Stimulated activated CD4-positive, alpha-beta T cell treated with anti-CD3 and anti-CD28 coated beads, Interleukin-2, amount 100 ng/mL, for 48 hours (primary cell): ENCODE measurements around the gene SFT2D2.
"Not testable (repeated sequence)": the region's sequence is repeated elsewhere in the genome, so short reads cannot be mapped to it uniquely, and the experiment has no call there.

ENCODE experiments used
- DNase-seq, 2 donors: peaks; one replicate each; pipeline ENCODE4 v3.0.0-alpha.2; 2020

The SFT2D2 gene

GRCh38 chr1:168225476-168226190, at the start of gene SFT2D2:
SFT2D2 (plus strand) TSS chr1:168226004; CDS start chr1:168226080, 76 bp downstream.
- peak; percentile 67 to 77 for DNase-seq

- no peak for DNase-seq
These were observed 47.6 kb upstream of the SFT2D2 start for GRCh38 chr1:168178227-168178637.

GRCh38 chr1:168178638-168179437, 47.0 kb upstream of the SFT2D2 start, which contains the start of gene TIPRL:
TIPRL (plus strand) TSS chr1:168178962; CDS start chr1:168179078, 116 bp downstream.
- peak; percentile 91 for DNase-seq

- DNase-seq = no peak
These were observed 46.2 kb upstream of the SFT2D2 start for GRCh38 chr1:168179438-168180147.

GRCh38 chr1:168180148-168180524, 45.7 kb upstream of the SFT2D2 start:
- no peak for DNase-seq

- DNase-seq = not testable (repeated sequence)
These were observed 44.6 kb upstream of the SFT2D2 start for GRCh38 chr1:168181063-168181720.

GRCh38 chr1:168187177-168187576, 38.6 kb upstream of the SFT2D2 start:
- no peak for DNase-seq

GRCh38 chr1:168190403-168190802, 35.4 kb upstream of the SFT2D2 start:
- DNase-seq = no peak

GRCh38 chr1:168195199-168196135, 30.3 kb upstream of the SFT2D2 start:
- no peak for DNase-seq

GRCh38 chr1:168199056-168199455, 26.7 kb upstream of the SFT2D2 start:
- no peak for DNase-seq

GRCh38 chr1:168202941-168203654, 22.7 kb upstream of the SFT2D2 start:
- no peak for DNase-seq

- no peak for DNase-seq
These were observed 19.7 kb upstream of the SFT2D2 start for GRCh38 chr1:168206111-168206510.

- not testable (repeated sequence) for DNase-seq
These were observed 18.1 kb upstream of the SFT2D2 start for GRCh38 chr1:168207673-168208072.

- DNase-seq = no peak
These were observed 15.5 kb upstream of the SFT2D2 start for GRCh38 chr1:168210312-168210711.

GRCh38 chr1:168213349-168213748, 12.5 kb upstream of the SFT2D2 start:
- DNase-seq = no peak

GRCh38 chr1:168216171-168216570, 9.6 kb upstream of the SFT2D2 start:
- no peak for DNase-seq

GRCh38 chr1:168217664-168218063, 8.1 kb upstream of the SFT2D2 start:
- DNase-seq = no peak

GRCh38 chr1:168218658-168219057, 7.1 kb upstream of the SFT2D2 start:
- DNase-seq = no peak

GRCh38 chr1:168220470-168220871, 5.3 kb upstream of the SFT2D2 start:
- DNase-seq = no peak

- DNase-seq = no peak
These were observed 4.5 kb upstream of the SFT2D2 start for GRCh38 chr1:168221275-168221674.

GRCh38 chr1:168223261-168223660, 2.5 kb upstream of the SFT2D2 start:
- DNase-seq = no peak
